SK-N-MC (cell line): ENCODE data around the gene TIMM17A.
A peak's percentile ranks its signal among the peaks of the same experiment; 100 is the strongest.

Experiments used
- DNase-seq: peaks from one replicate; pipeline ENCODE4 v3.0.0-alpha.2; 2011; ENCODE audit warnings: low read depth, low spot score
- H3K27ac ChIP-seq: fragments of 200-600 bp; sonication (generic); 2 replicates; pipeline ENCODE4 v1.5.1; 2016; ENCODE audit warnings: mixed run types
- H3K36me3 ChIP-seq: fragments of 200-600 bp; sonication (generic); 2 replicates; pipeline ENCODE4 v1.6.1; 2017; ENCODE audit warnings: antibody characterized with exemption, low read length, mixed read lengths; ENCODE audit not compliant: insufficient read depth
- H3K4me3 ChIP-seq: fragments of 200-600 bp; sonication (generic); 2 replicates; pipeline ENCODE4 v1.5.1; 2016
- H3K9ac ChIP-seq: fragments of 200-600 bp; sonication (generic); 2 replicates; pipeline ENCODE4 v1.8.0; 2017; ENCODE audit warnings: mixed run types, mixed read lengths; ENCODE audit not compliant: insufficient read length
- H3K9me3 ChIP-seq: fragments of 200-600 bp; sonication (generic); 2 replicates; pipeline ENCODE4 v1.6.1; 2017; ENCODE audit warnings: low read depth, mild to moderate bottlenecking, antibody characterized with exemption, low read length, moderate library complexity, mixed read lengths
- EZH2 ChIP-seq: fragments of 200-600 bp; sonication (generic); IDR thresholded peaks from one replicate; pipeline ENCODE4 v1.6.1; 2017; ENCODE audit warnings: antibody characterized with exemption
- FOXP2 ChIP-seq: optimal IDR thresholded peaks from 2 replicates; pipeline ENCODE3; 2011; ENCODE audit warnings: mild to moderate bottlenecking, moderate library complexity; ENCODE audit not compliant: insufficient read depth; ENCODE audit errors: extremely low read length, control extremely low read depth
- POLR2AphosphoS5 ChIP-seq: IDR thresholded peaks from 2 replicates; pipeline ENCODE4 v1.6.1; 2012; ENCODE audit warnings: mild to moderate bottlenecking, low read depth, low read length, borderline replicate concordance

The TIMM17A gene

GRCh38 chr1:201955009-201955728 lies at the start of gene TIMM17A:
TIMM17A (plus strand) TSS chr1:201955503; CDS start chr1:201955527, 24 bp downstream.
- Histone ChIP-seq H3K4me3 (peak within 1 kb of the TSS; percentile 89), H3K27ac (peak within 1 kb of the TSS; percentile 67; the same call in 1 of the 2 replicates), H3K36me3 (peaks cover 23% of the 10 kb centered on the region), H3K9me3 (no peaks in the 10 kb centered on the region), H3K9ac (peak within 1 kb of the TSS; percentile 89)
- TF ChIP-seq POLR2AphosphoS5 (peak; percentile 97), EZH2 (no peak), FOXP2 (no peak)
- DNase-seq = peak; percentile 55

DNA sequence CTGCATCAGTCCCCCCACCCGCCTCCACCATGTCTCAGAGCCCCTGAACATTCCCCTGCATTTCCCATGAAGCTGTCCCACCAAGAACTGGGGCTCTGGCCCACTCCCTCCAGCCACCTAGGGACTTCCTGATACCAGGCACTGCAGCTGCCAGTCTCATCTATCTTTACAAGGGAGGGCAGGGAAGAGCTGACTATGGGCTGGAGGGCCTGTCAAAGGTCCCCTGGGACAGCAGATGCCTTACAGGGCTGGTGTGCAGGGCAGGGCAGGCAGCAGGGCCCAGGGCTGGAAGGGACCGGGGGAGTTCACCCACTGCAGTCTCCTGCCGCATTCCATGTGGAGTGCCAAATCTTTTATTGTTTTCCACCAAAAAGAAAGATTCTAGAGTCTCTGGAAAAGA lies 49.0 kb upstream of the TIMM17A start:
- H3K36me3 ChIP-seq = no peaks in the 10 kb centered on the region
- no peak overlapping the region for H3K27ac ChIP-seq
- TF ChIP-seq POLR2AphosphoS5 = no peak
- TF ChIP-seq FOXP2 = no peak
- no peak for TF ChIP-seq EZH2
- H3K4me3 ChIP-seq = no peak overlapping the region
- no peak overlapping the region for H3K9ac ChIP-seq
- H3K9me3 ChIP-seq = no peaks in the 10 kb centered on the region
- no peak for DNase-seq

DNA sequence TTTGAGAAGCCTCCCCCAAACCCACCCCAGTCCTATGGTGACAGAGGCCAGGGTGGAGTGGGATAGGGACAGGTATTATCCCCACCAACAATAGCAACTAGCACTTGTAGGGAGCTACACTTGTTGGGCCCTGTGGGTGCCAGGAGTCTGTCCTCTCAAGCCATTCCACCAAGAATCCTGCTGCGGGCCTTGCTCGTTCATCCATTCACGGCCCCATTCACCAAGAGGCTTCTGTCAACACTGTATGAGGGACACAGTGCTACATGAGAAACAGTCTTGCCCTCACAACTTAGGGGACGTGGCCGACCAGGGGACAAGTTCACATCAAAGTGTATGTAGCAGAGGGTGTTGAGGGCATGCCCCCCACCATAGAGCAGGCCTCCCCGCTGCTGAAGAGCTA lies 47.7 kb upstream of the TIMM17A start:
- no peak for DNase-seq
- Histone ChIP-seq H3K9me3 (no peaks in the 10 kb centered on the region), H3K4me3 (no peak overlapping the region), H3K36me3 (no peaks in the 10 kb centered on the region), H3K9ac (no peak overlapping the region), H3K27ac (no peak overlapping the region)
- TF ChIP-seq EZH2 (no peak), POLR2AphosphoS5 (no peak), FOXP2 (no peak)

DNA sequence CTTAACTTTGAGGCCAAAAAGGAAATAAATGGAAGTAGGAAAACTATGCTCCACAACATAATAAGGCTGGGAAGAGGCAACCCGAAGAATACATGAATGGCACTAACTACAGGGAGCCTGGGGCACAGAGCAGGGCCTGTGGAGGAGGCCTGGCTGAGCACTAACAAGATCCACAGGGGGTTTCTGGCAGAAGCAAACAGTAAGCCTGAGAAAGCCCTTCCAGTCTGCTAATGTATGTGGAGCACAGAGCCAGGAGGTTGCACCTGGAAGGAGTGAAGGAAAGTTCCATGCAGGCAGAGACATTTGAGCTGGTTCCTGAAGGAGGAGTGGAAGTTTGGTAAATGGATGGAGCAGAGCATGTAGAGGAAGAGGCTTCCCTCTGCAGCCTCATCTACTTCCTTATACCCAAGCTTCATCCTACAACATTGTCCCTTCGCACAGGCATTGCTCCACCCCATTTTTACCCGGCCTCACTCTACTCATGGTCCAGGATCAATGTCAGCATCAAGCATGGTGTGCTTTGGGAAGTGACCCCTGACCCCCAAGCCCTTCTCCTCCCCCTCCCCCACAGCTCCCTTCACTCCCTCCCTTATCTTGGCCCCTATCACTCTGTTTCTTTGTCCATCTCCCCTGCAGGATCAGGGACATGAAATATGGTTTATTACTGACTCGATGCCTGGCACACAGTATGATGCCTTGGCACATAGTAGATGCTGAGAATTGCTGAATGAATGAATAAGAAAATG lies 43.3 kb upstream of the TIMM17A start:
- H3K4me3 ChIP-seq = no peak overlapping the region
- TF ChIP-seq EZH2 = no peak
- no peak for TF ChIP-seq POLR2AphosphoS5
- no peak for TF ChIP-seq FOXP2
- no peak for DNase-seq
- no peaks in the 10 kb centered on the region for H3K9me3 ChIP-seq
- peak overlapping the region; percentile 19; the same call in 1 of the 2 replicates for H3K27ac ChIP-seq
- H3K9ac ChIP-seq = no peak overlapping the region
- H3K36me3 ChIP-seq = no peaks in the 10 kb centered on the region

- no peak for TF ChIP-seq POLR2AphosphoS5
- no peak for TF ChIP-seq FOXP2
- TF ChIP-seq EZH2 = no peak
- Histone ChIP-seq H3K36me3 (no peaks in the 10 kb centered on the region), H3K9ac (no peak overlapping the region), H3K27ac (no peak overlapping the region), H3K9me3 (no peaks in the 10 kb centered on the region), H3K4me3 (no peak overlapping the region)
- no peak for DNase-seq
These were observed 42.5 kb upstream of the TIMM17A start for GRCh38 chr1:201912832-201913231.

DNA sequence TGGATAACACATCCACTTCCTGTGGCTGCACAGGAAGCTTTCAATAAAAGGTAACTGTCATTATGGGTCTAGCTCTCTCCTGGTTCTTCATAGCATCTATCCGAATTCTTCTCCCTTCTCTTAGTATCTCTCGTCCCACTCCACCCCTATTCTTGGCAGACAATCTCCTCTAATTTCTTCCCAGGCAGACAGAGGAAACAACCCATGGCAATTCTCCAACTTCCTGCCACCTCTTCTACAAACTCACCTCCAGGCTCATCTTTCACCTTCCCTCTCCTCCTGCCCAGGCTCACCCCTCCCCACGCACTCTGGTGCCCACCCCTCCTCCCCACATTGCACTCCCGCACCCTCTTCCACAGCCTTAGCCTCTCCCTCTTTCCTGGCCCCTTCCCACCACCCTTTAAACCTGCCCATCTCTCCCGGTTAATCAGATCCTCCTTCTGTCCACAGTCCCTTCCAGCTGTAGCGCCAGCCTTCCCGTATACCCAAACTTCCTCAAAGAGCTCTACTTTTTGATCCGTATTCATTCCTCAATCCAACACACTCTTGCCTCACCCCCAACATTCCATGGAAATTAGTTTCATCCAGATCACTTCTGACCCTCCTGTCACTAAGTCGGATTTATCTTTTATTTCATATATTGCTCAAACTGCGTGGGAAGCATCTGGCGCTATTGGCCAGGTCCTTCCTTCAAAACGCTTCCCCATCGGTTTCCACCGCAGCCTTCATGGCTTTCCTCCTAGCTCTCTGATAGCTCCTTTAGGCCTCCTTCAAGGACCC lies 40.7 kb upstream of the TIMM17A start:
- no peak overlapping the region for H3K27ac ChIP-seq
- no peaks in the 10 kb centered on the region for H3K36me3 ChIP-seq
- H3K9ac ChIP-seq = no peak overlapping the region
- TF ChIP-seq FOXP2 (no peak), EZH2 (no peak)
- H3K4me3 ChIP-seq = no peak overlapping the region
- no peak for DNase-seq
- no peaks in the 10 kb centered on the region for H3K9me3 ChIP-seq

DNA sequence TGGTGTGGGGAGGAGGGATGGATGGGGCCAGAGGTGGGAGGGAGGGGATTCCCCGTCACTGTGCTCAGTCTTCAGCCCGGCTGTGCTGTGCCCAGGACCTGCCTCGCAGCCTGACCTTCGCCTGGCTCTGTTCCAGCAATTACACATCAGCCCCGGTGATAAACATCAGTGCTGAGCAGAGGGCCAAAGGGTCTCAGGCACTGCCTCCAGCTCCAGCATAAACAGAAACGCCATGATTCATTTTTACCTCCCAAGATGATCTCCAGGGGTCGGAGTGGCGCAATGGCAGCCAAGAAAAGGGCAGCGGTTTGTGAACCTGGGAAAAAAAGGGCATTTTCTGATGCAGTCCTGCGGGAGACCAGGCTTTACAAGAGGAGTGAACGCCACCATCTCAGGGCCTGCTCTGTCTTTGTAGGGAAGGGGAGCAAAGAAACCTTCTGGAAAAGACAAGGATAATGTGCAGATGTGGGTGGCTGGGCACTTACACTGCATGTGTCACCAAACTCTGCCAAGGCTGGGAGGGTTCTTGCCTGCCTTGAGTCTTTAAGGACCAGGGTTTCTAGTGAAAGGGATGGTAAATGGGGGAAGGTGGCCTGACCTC lies 38.6 kb upstream of the TIMM17A start:
- Histone ChIP-seq H3K36me3 (no peaks in the 10 kb centered on the region), H3K9me3 (no peaks in the 10 kb centered on the region), H3K27ac (no peak overlapping the region), H3K9ac (no peak overlapping the region), H3K4me3 (no peak overlapping the region)
- TF ChIP-seq EZH2 (no peak), FOXP2 (no peak), POLR2AphosphoS5 (no peak)
- no peak for DNase-seq
